MCF 10A (cell line): ENCODE data around the gene ANO1. TPM values are rescaled to one million over a fixed set of nuclear protein-coding genes. Genes with fewer than 3 reads are reported as not detected.

ENCODE experiments used
- BruUV-seq: library from RNA; stranded (reverse); fragments of 400-500 nt; replicated peaks from 2 replicates; lab custom pipeline; 2021; lab: Mats Ljungman, UMichigan
- CTCF ChIA-PET: fragments of 300-600 bp; sonication (Branson Sonifier 250); formaldehyde crosslinking; extraction: SDS; loops from one replicate; lab custom pipeline; 2021; ENCODE audit warnings: antibody characterized with exemption, inconsistent platforms; lab: Yijun Ruan, JAX
- POLR2A ChIA-PET: fragments of 300-600, 350-650 bp; sonication (Branson Sonifier 250); formaldehyde crosslinking; extraction: SDS; loops from one replicate; lab custom pipeline; 2020; ENCODE audit warnings: antibody characterized with exemption, inconsistent platforms; lab: Yijun Ruan, JAX
- DNase-seq: peaks from one replicate; pipeline ENCODE4 v3.0.0-alpha.2; 2018; ENCODE audit not compliant: unreplicated experiment
- H3K27ac Mint-ChIP-seq: one replicate; pipeline ENCODE4 v1.8.0; 2022; ENCODE audit warnings: mild to moderate bottlenecking, low read depth, mixed read lengths; ENCODE audit not compliant: unreplicated experiment
- H3K27me3 Mint-ChIP-seq: one replicate; pipeline ENCODE4 v1.8.0; 2022; ENCODE audit warnings: mixed read lengths; ENCODE audit not compliant: insufficient read depth, unreplicated experiment
- H3K36me3 Mint-ChIP-seq: one replicate; pipeline ENCODE4 v1.8.0; 2022; ENCODE audit warnings: mild to moderate bottlenecking, moderate library complexity, mixed read lengths; ENCODE audit not compliant: insufficient read depth, unreplicated experiment
- H3K4me1 Mint-ChIP-seq: one replicate; pipeline ENCODE4 v1.8.0; 2022; ENCODE audit warnings: mixed read lengths; ENCODE audit not compliant: insufficient read depth, unreplicated experiment
- H3K4me3 Mint-ChIP-seq: one replicate; pipeline ENCODE4 v1.8.0; 2022; ENCODE audit warnings: mild to moderate bottlenecking, moderate library complexity, mixed read lengths; ENCODE audit not compliant: unreplicated experiment
- H3K9me3 Mint-ChIP-seq: one replicate; pipeline ENCODE4 v1.8.0; 2022; ENCODE audit warnings: mixed read lengths; ENCODE audit not compliant: unreplicated experiment
- intact Hi-C: fragments of 100-400 bp; cut with micrococcal nuclease; formaldehyde crosslinking; loops from 2 replicates; pipeline ENCODE4 v1.14.1; 2022
- total RNA-seq: library from RNA; stranded (reverse); gene quantifications from 2 replicates; pipeline ENCODE4 v1.2.3, GENCODE V29; 2022
- TF ChIP-seq, protein P1 (sequence below): fragments of 200-600 bp; IDR thresholded peaks from one replicate; pipeline ENCODE4 v1.8.0; 2022; ENCODE audit warnings: antibody characterized with exemption, mild to moderate bottlenecking; ENCODE audit not compliant: unreplicated experiment

The ANO1 gene
- total RNA-seq, 1 experiment from 2014 or later = not detected

DNA sequence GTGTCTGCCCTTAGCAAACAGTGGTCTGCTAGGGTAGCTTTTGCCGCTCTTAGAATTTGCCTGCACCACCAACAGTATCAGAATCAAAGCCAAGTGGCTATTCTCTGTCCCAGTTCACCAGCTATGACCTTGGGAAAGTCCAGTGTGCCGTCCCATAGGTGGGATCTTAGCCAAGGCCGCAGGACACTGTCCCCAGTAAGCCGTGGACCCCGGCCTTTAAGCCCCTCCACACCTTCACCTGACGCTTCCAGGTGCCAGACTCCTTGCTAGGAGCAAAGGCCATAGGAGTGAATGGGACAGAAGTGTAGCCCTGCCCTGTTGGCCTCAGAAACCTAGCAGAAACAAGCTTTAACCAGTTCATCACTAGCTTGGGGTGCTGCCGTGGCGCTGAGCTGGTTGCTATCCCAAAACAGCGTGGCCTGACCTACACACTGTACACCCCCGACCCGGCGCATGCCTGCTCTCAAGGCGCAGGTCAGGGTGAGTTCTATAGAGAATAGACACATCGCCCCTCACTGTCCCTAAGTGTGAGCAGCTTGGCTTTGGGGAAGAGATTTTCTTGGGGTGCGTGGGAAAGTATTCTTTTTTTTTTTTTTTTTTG is 129.5 kb downstream of the ANO1 start:
- TF ChIP-seq, protein P1, sequence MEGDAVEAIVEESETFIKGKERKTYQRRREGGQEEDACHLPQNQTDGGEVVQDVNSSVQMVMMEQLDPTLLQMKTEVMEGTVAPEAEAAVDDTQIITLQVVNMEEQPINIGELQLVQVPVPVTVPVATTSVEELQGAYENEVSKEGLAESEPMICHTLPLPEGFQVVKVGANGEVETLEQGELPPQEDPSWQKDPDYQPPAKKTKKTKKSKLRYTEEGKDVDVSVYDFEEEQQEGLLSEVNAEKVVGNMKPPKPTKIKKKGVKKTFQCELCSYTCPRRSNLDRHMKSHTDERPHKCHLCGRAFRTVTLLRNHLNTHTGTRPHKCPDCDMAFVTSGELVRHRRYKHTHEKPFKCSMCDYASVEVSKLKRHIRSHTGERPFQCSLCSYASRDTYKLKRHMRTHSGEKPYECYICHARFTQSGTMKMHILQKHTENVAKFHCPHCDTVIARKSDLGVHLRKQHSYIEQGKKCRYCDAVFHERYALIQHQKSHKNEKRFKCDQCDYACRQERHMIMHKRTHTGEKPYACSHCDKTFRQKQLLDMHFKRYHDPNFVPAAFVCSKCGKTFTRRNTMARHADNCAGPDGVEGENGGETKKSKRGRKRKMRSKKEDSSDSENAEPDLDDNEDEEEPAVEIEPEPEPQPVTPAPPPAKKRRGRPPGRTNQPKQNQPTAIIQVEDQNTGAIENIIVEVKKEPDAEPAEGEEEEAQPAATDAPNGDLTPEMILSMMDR = no peak
- Mint-ChIP-seq H3K4me3 (no peak overlapping the region), H3K27ac (peak overlapping the region; percentile 61), H3K4me1 (peaks cover 34% of the 10 kb centered on the region), H3K36me3 (peaks cover 64% of the 10 kb centered on the region), H3K27me3 (no peaks in the 10 kb centered on the region), H3K9me3 (no peaks in the 10 kb centered on the region)
- ChIA-PET POLR2A (interaction anchor here (0.9 kb wide), 1 partner anchor 12 kb away, joined by 3 read pairs; no protein-coding TSS in a partner anchor), CTCF (interaction anchor here (0.7 to 1.1 kb wide), 2 partner anchors 298 to 317 kb away, joined by 3 to 4 read pairs; no protein-coding TSS in a partner anchor)
- intact Hi-C loops = no loop called here
- no TSS peak for BruUV-seq
- DNase-seq = no peak

DNA sequence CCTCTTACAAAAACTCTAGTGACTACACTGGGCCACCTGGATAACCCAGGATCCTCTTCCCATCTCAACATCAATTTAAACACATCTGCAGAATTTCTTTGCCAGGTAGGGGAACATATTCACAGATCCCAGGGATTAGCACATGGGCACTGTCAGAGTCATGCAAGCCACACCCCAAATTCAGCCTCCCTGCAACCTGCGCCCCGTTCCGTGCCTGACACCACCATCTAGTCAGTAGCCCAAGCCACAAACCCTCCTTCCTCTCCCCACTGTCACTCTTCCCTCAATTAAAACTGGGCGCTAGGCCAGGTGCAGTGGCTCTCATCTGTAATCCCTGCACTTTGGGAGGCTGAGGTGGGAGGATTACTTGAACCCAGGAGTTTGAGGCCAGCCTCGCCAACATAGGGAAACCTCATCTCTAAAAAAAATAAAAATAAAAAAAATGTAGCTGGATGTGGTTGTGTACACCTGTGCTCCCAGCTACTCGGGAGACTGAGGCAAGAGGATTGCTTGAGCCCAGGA is 131.3 kb downstream of the ANO1 start:
- BruUV-seq = no TSS peak
- no peak for DNase-seq
- H3K9me3 Mint-ChIP-seq = no peaks in the 10 kb centered on the region
- intact Hi-C loops = no loop called here
- no peaks in the 10 kb centered on the region for H3K27me3 Mint-ChIP-seq
- H3K27ac Mint-ChIP-seq = no peak overlapping the region
- peaks cover 32% of the 10 kb centered on the region for H3K4me1 Mint-ChIP-seq
- ChIA-PET CTCF (no interaction called here), POLR2A (interaction anchor here (0.6 kb wide), 1 partner anchor 34 kb away, joined by 3 read pairs; no protein-coding TSS in a partner anchor)
- H3K4me3 Mint-ChIP-seq = no peak overlapping the region
- TF ChIP-seq, protein P1 = no peak
- H3K36me3 Mint-ChIP-seq = peaks cover 64% of the 10 kb centered on the region

DNA sequence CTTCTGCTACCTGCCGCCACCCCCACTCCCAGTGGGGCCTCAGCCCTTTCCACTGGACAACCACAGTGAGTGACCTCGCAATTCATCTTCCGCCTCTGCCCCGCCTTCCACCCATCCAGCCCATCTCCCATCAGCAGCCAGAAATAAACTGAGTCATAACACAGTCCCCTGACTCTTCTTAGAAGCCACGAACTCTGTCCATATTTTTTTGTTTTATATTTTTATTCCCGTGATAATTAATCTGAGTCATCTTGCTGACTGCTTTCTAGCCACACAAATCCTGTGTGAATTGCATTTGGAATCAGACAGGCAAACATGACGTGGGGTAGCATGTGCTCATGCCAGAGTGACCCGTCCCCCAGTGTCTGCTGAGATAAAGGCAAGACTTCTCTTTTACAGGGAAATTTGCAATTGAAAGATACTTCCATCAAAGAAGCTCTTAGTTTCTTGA is 132.0 kb downstream of the ANO1 start:
- H3K9me3 Mint-ChIP-seq = no peaks in the 10 kb centered on the region
- ChIA-PET POLR2A (interaction anchor here (0.6 to 1.5 kb wide), 3 partner anchors 10 to 34 kb away, joined by 3 to 4 read pairs (median 4); no protein-coding TSS in a partner anchor), CTCF (interaction anchor here (0.7 kb wide), 1 partner anchor 534 kb away, joined by 3 read pairs; no protein-coding TSS in a partner anchor)
- peaks cover 26% of the 10 kb centered on the region for H3K4me1 Mint-ChIP-seq
- H3K27me3 Mint-ChIP-seq = no peaks in the 10 kb centered on the region
- H3K27ac Mint-ChIP-seq = no peak overlapping the region
- intact Hi-C loops = no loop called here
- H3K4me3 Mint-ChIP-seq = no peak overlapping the region
- TF ChIP-seq, protein P1 = no peak
- no peak for DNase-seq
- peaks cover 58% of the 10 kb centered on the region for H3K36me3 Mint-ChIP-seq
- BruUV-seq = no TSS peak

DNA sequence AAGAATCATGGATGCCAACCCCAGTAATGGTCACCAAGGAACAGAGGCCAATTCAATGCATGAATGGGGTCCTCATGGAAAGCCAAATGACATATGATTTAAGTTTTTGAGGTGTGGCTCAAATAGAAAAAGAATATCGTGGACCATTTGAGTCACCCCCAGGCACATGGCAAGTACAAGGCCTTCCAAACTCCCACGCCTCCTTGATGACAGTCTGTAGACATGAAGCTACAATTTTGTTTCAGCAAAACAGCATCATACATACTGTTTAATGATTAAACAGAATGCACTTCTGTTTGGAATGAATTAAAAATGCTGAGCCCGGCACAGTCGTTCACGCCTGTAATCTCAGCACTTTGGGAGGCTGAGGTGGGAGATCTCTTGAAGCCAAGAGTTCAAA is 132.4 kb downstream of the ANO1 start:
- intact Hi-C loops = no loop called here
- no peaks in the 10 kb centered on the region for H3K27me3 Mint-ChIP-seq
- H3K36me3 Mint-ChIP-seq = peaks cover 54% of the 10 kb centered on the region
- no peak overlapping the region for H3K27ac Mint-ChIP-seq
- peaks cover 22% of the 10 kb centered on the region for H3K4me1 Mint-ChIP-seq
- no peaks in the 10 kb centered on the region for H3K9me3 Mint-ChIP-seq
- TF ChIP-seq, protein P1 = no peak
- H3K4me3 Mint-ChIP-seq = no peak overlapping the region
- no TSS peak for BruUV-seq
- no peak for DNase-seq
- CTCF ChIA-PET = interaction anchor here (0.7 kb wide), 1 partner anchor 534 kb away, joined by 3 read pairs; no protein-coding TSS in a partner anchor
- POLR2A ChIA-PET = interaction anchor here (0.9 to 1.5 kb wide), 2 partner anchors 9 to 22 kb away, joined by 4 read pairs; no protein-coding TSS in a partner anchor
